Adipocyte (in vitro differentiated cells): ENCODE data around the gene SYDE1.
A peak's percentile ranks its signal among the peaks of the same experiment; 100 is the strongest.
"Not testable (repeated sequence)": the region's sequence is repeated elsewhere in the genome, so short reads cannot be mapped to it uniquely, and the experiment has no call there.

Experiments
- DNase-seq: peaks from one replicate; pipeline ENCODE4 v3.0.0-alpha.2; 2015; ENCODE audit warnings: low read depth
- H3K27me3 ChIP-seq: replicated peaks from 2 replicates; pipeline ENCODE4 v1.7.0; 2013; ENCODE audit warnings: mild to moderate bottlenecking, low read length, moderate library complexity; ENCODE audit not compliant: control insufficient read depth, insufficient read depth
- H3K36me3 ChIP-seq: 2 replicates; pipeline ENCODE4 v1.7.0; 2013; ENCODE audit warnings: low read length, mild to moderate bottlenecking, moderate library complexity; ENCODE audit not compliant: control insufficient read depth, insufficient read depth, severe bottlenecking
- H3K4me1 ChIP-seq: 2 replicates; pipeline ENCODE4 v1.7.0; 2013; ENCODE audit warnings: mild to moderate bottlenecking, low read length, moderate library complexity; ENCODE audit not compliant: control insufficient read depth, insufficient read depth
- H3K4me3 ChIP-seq: 2 replicates; pipeline ENCODE4 v1.7.0; 2013; ENCODE audit warnings: mild to moderate bottlenecking, low read length, moderate library complexity
- H3K9ac ChIP-seq: 2 replicates; pipeline ENCODE4 v1.7.0; 2013; ENCODE audit warnings: mild to moderate bottlenecking, low read length, moderate library complexity
- H3K9me3 ChIP-seq: 2 replicates; pipeline ENCODE4 v1.7.0; 2013; ENCODE audit warnings: mild to moderate bottlenecking, low read length, moderate library complexity; ENCODE audit not compliant: control insufficient read depth

SYDE1 gene

GRCh38 chr19:15096223-15096622, 11.0 kb upstream of the SYDE1 start:
- peaks cover 8% of the 10 kb centered on the region for H3K4me1 ChIP-seq
- H3K9ac ChIP-seq, result no peak overlapping the region
- peaks cover 11% of the 10 kb centered on the region for H3K27me3 ChIP-seq
- no peak overlapping the region for H3K4me3 ChIP-seq
- no peak for DNase-seq
- H3K36me3 ChIP-seq, result no peaks in the 10 kb centered on the region
- H3K9me3 ChIP-seq, result no peaks in the 10 kb centered on the region

DNA sequence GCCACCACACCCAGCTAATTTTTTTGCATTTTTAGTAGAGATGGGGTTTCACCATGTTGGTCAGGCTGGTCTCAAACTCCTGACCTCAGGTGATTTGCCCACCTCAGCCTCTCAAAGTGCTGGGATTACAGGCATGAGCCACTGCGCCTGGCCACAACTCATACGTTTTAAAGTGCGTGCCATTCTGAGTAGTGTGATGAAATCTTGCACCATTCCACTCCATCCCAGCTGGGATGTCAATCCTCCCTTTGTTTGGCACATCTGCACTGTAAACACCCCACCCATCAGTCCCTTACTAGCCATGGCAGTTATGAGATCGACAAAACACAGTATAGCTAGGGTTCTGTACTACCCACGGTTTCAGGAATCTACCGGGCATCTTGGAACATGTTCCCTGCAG, 9.2 kb upstream of the SYDE1 start:
- H3K36me3 ChIP-seq, H3K4me1 ChIP-seq, H3K9ac ChIP-seq, H3K9me3 ChIP-seq, H3K4me3 ChIP-seq, DNase-seq: not testable (repeated sequence)
- peaks cover 11% of the 10 kb centered on the region for H3K27me3 ChIP-seq

GRCh38 chr19:15098460-15098859, 8.7 kb upstream of the SYDE1 start:
- H3K27me3 ChIP-seq, result peaks cover 10% of the 10 kb centered on the region
- H3K4me3 ChIP-seq, result no peak overlapping the region
- H3K9me3 ChIP-seq, result peaks cover 2% of the 10 kb centered on the region
- no peaks in the 10 kb centered on the region for H3K36me3 ChIP-seq
- no peak for DNase-seq
- no peak overlapping the region for H3K9ac ChIP-seq
- peaks cover 5% of the 10 kb centered on the region for H3K4me1 ChIP-seq

DNA sequence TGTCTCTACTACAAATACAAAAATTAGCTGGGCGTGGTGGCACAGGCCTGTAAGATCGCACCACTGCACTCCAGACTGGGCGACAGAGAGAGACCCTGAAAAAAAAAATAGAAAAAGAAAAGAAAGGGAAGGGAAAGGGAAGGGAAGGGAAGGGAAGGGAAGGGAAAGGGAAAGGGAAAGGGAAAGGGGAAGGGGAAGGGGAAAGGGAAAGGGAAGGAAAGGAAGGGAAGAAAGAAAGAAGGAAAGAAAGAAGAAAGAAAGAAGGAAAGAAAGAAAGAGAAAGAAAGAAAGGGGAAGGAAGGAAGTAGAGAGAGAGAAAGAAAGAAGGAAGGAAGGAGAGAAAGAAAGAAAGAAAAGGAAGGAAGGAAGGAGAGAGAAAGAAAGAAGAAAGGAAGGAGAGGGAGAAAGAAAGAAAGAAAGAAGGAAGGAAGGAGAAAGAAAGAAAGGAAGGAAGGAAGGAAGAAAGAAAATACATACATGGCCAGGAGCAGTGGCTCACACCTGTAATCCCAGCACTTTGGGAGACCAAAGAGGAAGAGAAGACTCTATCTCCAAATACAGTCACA, 8.1 kb upstream of the SYDE1 start:
- DNase-seq, result no peak
- H3K9me3 ChIP-seq, result peaks cover 8% of the 10 kb centered on the region
- H3K36me3 ChIP-seq, result no peaks in the 10 kb centered on the region

DNA sequence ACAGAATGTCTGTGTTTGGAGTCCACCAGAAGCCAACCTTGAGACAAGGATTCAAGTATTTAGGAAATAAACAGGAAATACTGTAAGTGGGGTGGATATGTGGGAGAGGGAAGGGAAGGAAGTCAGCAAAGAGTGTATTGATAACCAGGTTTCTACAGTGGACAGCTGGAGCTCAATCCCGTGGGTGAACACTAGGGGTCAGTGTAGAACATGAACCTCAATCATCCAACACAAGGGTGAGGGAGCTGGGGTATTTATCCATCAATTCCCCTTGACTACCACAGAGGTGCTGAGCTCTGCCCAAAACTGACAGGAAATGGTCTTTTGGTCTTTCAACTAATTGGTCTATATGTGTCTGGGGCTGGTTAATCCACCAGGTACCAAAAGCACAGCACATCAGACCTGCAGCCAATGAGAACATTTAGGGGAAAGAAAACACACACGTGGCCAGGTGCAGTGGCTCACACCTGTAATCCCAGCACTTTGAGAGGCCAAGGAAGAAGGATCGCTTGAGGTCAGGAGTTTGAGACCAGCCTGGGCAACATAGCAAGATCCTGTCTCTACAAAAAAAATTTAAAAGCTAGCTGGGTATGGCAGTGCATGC, 5.6 kb upstream of the SYDE1 start:
- no peak overlapping the region for H3K9ac ChIP-seq
- H3K4me3 ChIP-seq, result no peak overlapping the region
- DNase-seq, result peak; percentile 55
- H3K27me3 ChIP-seq, result peaks cover 7% of the 10 kb centered on the region
- peaks cover 13% of the 10 kb centered on the region for H3K9me3 ChIP-seq
- peaks cover 2% of the 10 kb centered on the region for H3K4me1 ChIP-seq
- H3K36me3 ChIP-seq, result no peaks in the 10 kb centered on the region

More for the DNA sequence above, 8.1 kb upstream of the SYDE1 start:
- Histone ChIP-seq H3K9ac (no peak overlapping the region), H3K4me1 (peaks cover 5% of the 10 kb centered on the region), H3K4me3 (no peak overlapping the region), H3K27me3 (peaks cover 7% of the 10 kb centered on the region)

GRCh38 chr19:15104003-15104402, 3.2 kb upstream of the SYDE1 start:
- H3K36me3 ChIP-seq, result no peaks in the 10 kb centered on the region
- peaks cover 4% of the 10 kb centered on the region for H3K27me3 ChIP-seq
- no peak for DNase-seq
- H3K9me3 ChIP-seq, result peaks cover 13% of the 10 kb centered on the region
- H3K9ac ChIP-seq, result no peak overlapping the region
- no peak overlapping the region for H3K4me3 ChIP-seq
- H3K4me1 ChIP-seq, result peaks cover 13% of the 10 kb centered on the region

DNA sequence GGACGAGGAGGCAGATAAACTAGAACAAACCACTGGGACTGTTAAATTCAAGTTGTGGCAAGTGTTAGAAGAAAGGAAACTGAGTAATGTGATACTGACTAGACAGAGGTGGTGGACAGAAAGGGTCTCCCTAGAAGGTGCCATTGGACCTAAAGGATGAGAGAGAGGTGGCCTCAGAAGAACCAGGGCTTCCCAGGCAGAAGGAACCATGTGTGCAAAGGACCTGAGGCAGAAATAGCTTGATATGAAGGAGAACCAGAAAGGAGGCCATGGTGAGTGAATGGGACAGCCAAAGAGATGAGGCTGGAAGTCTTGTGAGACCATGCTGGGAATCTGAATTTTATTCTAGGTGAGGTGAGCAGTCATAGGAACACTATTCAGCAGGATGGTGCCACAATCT, 2.8 kb upstream of the SYDE1 start:
- peaks cover 1% of the 10 kb centered on the region for H3K36me3 ChIP-seq
- DNase-seq, result no peak
- peaks cover 13% of the 10 kb centered on the region for H3K4me1 ChIP-seq
- no peak overlapping the region for H3K9ac ChIP-seq
- H3K27me3 ChIP-seq, result peaks cover 4% of the 10 kb centered on the region
- H3K4me3 ChIP-seq, result no peak overlapping the region
- H3K9me3 ChIP-seq, result peaks cover 13% of the 10 kb centered on the region

GRCh38 chr19:15105044-15105443, 2.2 kb upstream of the SYDE1 start:
- no peak overlapping the region for H3K9ac ChIP-seq
- H3K27me3 ChIP-seq, result peaks cover 4% of the 10 kb centered on the region
- H3K36me3 ChIP-seq, result peaks cover 3% of the 10 kb centered on the region
- H3K4me1 ChIP-seq, result peaks cover 13% of the 10 kb centered on the region
- peaks cover 13% of the 10 kb centered on the region for H3K9me3 ChIP-seq
- DNase-seq, result no peak
- H3K4me3 ChIP-seq, result no peak overlapping the region

DNA sequence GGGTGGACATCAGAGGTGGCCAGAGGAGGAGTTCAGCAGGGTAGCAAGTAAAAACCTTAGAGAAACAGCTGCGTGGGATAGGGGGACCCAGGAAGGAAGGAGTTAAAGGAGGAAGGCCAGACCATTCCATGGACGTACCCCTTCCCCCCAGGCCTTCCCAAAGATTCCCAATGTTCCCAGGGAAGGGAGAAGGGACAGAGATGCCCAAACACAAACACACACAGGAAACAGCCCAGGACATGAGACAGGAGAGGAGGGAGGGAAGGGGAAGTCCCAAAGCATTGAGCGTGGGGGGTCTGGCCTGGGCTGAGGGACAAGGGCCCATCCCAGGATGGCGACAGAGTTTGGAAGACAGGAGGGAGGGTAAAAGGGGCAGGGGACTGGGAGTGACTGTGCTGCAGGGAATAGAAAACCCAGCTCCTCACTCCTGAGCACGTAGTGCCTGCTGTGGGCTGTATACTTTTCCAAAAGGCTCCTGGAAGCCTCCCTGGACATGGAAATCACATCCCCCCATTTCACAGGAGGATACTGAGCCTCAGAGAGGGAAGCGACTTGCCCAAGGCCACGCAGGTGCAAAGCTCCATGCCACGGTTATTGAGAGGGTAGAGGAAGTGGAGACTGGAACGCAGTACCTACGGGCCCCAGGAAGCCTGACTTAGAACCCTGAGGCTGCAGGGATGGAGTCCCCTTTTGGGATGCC, 1.1 kb downstream of the SYDE1 start:
- peak; percentile 52 for DNase-seq
- Histone ChIP-seq H3K4me1 (peaks cover 13% of the 10 kb centered on the region), H3K9ac (peak overlapping the region; percentile 97), H3K36me3 (peaks cover 33% of the 10 kb centered on the region), H3K9me3 (peaks cover 13% of the 10 kb centered on the region), H3K4me3 (peak overlapping the region; percentile 95), H3K27me3 (no peaks in the 10 kb centered on the region)

DNA sequence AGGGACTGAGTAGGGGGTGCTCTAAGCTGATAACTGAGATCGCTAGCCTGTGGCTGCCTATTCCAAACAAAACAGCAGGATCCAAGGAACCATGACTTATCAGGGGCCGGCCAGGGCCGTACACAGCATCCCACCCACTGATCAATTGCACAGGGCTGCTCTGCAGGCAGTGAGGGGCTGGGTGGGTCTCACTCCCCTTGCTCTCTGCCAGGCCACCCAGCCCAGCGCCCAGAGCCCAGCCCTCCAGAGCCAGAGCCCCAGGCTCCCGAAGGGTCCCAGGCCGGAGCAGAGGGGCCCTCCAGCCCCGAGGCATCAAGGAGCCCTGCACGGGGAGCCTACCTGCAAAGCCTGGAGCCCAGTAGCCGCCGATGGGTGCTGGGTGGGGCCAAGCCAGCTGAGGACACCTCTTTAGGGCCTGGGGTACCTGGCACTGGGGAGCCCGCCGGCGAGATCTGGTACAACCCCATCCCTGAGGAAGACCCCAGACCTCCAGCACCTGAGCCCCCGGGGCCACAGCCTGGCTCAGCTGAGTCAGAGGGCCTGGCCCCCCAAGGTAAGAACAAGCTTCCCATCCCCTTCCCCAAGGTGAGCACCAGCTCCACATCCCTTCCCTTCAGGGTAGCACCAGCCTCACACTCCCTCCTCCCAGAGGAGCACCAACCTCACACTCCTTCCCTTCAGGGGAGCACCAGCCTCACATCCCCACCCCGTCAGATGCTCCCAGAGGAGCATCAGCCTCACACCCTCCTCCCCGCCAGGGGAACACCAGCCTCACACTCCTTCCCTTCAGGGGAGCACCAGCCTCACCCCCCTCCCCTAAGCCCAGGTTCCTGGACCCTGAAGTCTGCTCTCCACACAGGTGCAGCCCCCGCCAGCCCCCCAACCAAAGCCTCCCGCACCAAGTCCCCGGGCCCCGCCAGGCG, 1.9 kb downstream of the SYDE1 start:
- peaks cover 15% of the 10 kb centered on the region for H3K4me1 ChIP-seq
- H3K27me3 ChIP-seq, result no peaks in the 10 kb centered on the region
- H3K4me3 ChIP-seq, result peak overlapping the region; percentile 95
- H3K9ac ChIP-seq, result peak overlapping the region; percentile 97
- H3K9me3 ChIP-seq, result peaks cover 5% of the 10 kb centered on the region
- no peak for DNase-seq
- H3K36me3 ChIP-seq, result peaks cover 41% of the 10 kb centered on the region
